GM18526 (cell line): ENCODE measurements around the gene ATRNL1.

Experiments
- POLR2A ChIP-seq: IDR thresholded peaks from 3 replicates; pipeline ENCODE4 v1.6.1; 2011; ENCODE audit not compliant: insufficient read length; ENCODE audit errors: extremely low read depth

The ATRNL1 gene

DNA sequence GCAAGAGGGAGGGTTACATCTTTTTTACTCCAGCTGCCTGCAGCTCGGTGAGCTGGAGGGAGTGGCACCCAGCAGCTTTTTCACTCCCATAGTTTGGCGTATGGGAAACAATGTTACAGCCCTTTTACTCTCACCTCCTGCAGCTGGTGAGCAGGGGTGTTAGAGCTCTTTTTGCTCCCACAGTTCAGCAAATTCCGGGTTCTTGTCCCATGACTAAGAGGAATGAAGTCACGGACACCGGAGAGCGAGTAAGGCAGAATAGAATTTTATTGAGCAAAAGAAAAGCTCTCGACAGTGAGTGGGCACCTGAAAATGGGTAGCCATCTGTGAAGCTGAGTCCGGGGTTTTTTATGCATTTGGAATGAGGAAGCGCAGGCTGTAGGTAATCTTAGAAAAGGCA is 733.2 kb downstream of the ATRNL1 start:
- no peak for TF ChIP-seq POLR2A

- no peak for TF ChIP-seq POLR2A
Measured at GRCh38 chr10:115827231-115828009, 734.3 kb downstream of the ATRNL1 start.

GRCh38 chr10:115829521-115830205 is 736.5 kb downstream of the ATRNL1 start:
- no peak for TF ChIP-seq POLR2A

GRCh38 chr10:115830265-115830970 is 737.3 kb downstream of the ATRNL1 start:
- TF ChIP-seq POLR2A: no peak

DNA sequence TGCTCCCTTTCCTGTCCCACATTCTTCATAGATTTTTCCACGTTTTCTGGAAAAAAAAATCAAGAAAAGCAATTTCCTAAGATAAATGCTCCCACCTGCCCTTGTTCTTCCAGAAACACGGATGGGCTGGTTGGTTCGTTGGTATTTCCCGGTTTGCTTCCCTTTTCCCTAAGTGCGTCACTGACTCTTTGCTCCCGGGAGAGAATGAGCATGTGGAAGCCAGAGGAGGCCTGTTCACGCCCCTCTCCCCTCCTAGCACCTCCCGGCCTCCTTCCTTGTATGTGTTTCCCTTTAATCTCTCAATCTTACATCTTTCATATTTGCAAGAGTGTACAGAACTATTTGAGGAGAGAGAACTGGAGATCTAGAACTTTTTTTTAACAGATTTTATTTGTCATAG is 737.9 kb downstream of the ATRNL1 start:
- no peak for TF ChIP-seq POLR2A

- TF ChIP-seq POLR2A: no peak
Measured at GRCh38 chr10:115833119-115833518, 740.0 kb downstream of the ATRNL1 start.

- TF ChIP-seq POLR2A: no peak
Measured at GRCh38 chr10:115844591-115844990, 751.4 kb downstream of the ATRNL1 start.

GRCh38 chr10:115845921-115846320 is 752.8 kb downstream of the ATRNL1 start:
- TF ChIP-seq POLR2A: no peak

DNA sequence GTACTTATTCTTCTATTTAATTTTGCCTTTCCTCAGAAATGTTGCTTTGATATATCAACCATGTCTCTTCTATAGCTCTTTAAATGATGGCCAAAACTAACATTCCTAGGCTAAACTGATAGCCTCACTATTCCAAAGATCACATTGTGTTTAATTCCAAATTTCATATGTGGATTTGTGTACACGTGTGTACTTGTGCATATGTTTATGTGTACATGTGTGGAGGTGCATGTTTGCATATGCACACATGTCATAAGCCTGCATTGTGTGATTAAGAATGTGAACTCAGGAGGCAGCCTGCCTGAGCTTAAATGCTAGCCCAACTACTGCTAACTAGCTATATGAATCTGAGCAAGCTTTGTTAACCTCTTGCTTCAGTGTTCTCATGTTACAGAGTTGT is 753.4 kb downstream of the ATRNL1 start:
- no peak for TF ChIP-seq POLR2A

DNA sequence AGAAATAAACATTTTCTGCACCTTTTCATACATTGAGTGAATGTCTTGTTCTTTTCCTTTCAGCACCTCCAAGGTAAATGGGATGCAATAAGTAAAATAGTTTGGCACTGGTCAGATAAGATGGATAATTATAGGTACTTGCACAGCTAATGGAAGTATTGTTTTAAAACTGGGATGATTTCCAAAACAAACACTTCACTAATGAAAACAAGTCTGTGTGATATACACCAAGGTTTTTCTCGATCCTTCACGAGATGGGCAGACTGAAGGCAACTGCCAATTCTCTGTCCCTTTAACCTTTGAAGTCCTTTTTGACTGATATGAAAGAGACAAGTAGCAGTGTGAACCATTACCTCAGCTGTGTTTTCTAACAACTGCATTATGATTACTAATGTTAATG is 756.0 kb downstream of the ATRNL1 start:
- TF ChIP-seq POLR2A: no peak

GRCh38 chr10:115850666-115851065 is 757.5 kb downstream of the ATRNL1 start:
- TF ChIP-seq POLR2A: no peak

GRCh38 chr10:115851695-115852094 is 758.5 kb downstream of the ATRNL1 start:
- no peak for TF ChIP-seq POLR2A

DNA sequence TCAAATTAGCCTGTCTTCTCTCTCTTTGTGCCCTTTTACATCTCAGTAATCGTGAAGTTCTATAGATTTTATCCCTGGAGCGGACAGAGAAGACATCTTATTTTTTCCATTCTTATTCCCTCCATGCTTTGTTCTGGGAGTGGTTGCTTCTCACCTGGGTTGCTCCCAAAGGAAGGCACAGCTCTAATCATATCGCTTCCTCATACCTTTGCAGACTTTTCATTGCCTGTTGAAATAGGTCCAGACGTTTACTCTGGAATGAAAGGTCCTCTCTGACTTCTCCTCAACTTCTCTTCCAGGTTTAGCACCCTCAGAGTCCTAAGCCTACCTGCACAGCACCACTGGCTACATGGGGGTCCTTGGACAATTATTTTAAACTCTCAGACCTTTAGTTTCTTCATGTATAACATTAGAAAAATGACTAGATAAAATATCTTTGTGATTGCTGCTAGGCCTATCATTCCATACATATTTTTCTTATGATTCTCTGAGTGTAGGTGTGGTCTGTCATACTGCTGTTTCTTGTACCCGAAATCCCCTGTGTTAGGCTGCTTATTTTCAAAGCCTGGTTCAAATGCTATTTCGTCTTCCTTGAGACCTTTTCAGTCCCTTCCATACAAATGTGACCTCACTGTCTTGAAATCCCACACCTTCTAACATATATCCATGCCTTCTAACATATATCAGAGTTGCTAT is 761.7 kb downstream of the ATRNL1 start:
- no peak for TF ChIP-seq POLR2A

DNA sequence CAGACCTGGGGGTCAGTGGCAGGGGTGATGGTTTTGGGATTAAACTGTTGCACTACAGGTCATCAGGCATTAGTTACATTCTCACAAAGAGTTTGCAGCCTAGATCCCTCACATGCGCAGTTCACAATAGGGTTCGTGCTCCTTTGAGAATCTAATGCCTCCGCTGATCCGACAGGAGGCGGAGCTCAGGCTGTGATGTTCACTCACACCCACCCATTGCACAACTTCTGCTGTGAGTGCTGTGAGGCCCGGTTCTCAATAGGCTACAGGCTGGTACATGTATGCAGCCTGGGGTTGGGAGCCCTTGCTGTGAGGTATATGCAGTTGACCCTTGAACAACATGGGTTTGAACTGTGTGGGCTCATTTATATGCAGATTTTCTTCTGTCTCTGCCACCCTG is 763.4 kb downstream of the ATRNL1 start:
- no peak for TF ChIP-seq POLR2A

GRCh38 chr10:115857856-115858255 is 764.7 kb downstream of the ATRNL1 start:
- no peak for TF ChIP-seq POLR2A

- no peak for TF ChIP-seq POLR2A
Measured at GRCh38 chr10:115860182-115861107, 767.3 kb downstream of the ATRNL1 start.
